GM12878 (cell line): ENCODE data around the gene UBE2F. TPM values are rescaled to one million over a fixed set of nuclear protein-coding genes. Genes with fewer than 3 reads are reported as not detected.

ENCODE experiments used
- ATAC-seq: fragments of 200-7000 bp; cut with Tn5 transposase; 3 replicates; pipeline ENCODE4 v1.9.1; 2020; ENCODE audit warnings: mild to moderate bottlenecking, moderate library complexity
- BruUV-seq: library from RNA; stranded (reverse); fragments of 400-500 nt; replicated peaks from 2 replicates; lab custom pipeline; 2021; lab: Mats Ljungman, UMichigan
- CTCF ChIA-PET: fragments of 300-600 bp; sonication (Branson Sonifier 250); formaldehyde crosslinking; extraction: SDS; loops from one replicate; lab custom pipeline; 2021; ENCODE audit warnings: inconsistent platforms; lab: Yijun Ruan, JAX
- POLR2A ChIA-PET: fragments of 350-600 bp; formaldehyde crosslinking; extraction: SDS; loops from one replicate; lab custom pipeline; 2021; ENCODE audit warnings: inconsistent platforms; lab: Charles Lee
- RAD21 ChIA-PET: fragments of 300-600 bp; sonication (Branson Sonifier 250); formaldehyde crosslinking; loops from one replicate; lab custom pipeline; 2023; ENCODE audit warnings: antibody characterized with exemption; ENCODE audit not compliant: unreplicated experiment; lab: Charles Lee
- SMC1A ChIA-PET: fragments of 300-600 bp; sonication (Branson Sonifier 250); formaldehyde crosslinking; loops from one replicate; lab custom pipeline; 2023; ENCODE audit not compliant: unreplicated experiment, uncharacterized antibody; lab: Charles Lee
- DNase-seq: peaks from one replicate; pipeline ENCODE4 v3.0.0-alpha.2; 2011; ENCODE audit warnings: low read depth, low spot score
- FAIRE-seq: peaks from 3 replicates; lab custom pipeline; 2011; peaks lifted over from hg19 to GRCh38; lab: Jason Lieb, UNC
- H2AFZ ChIP-seq: 2 replicates; pipeline ENCODE4 v1.6.0; 2011; ENCODE audit warnings: low read depth, low read length, control low read depth; ENCODE audit not compliant: control insufficient read depth
- H3K27ac ChIP-seq: 2 replicates; pipeline ENCODE4 v1.5.1; 2011; ENCODE audit warnings: control low read depth; ENCODE audit not compliant: control insufficient read depth, insufficient read depth
- H3K27me3 ChIP-seq, 2 experiments: replicated peaks in 1 of 2; 2 replicates each; pipeline versions ENCODE4 v1.6.0 to v1.6.1; 2011; ENCODE audit warnings: low read length in 1 of 2; ENCODE audit not compliant: control insufficient read depth in 2 of 2, insufficient read depth in 2 of 2
- H3K36me3 ChIP-seq, 2 experiments: 2 replicates each; pipeline ENCODE4 v1.5.1; 2011; ENCODE audit warnings: low read length in 1 of 2; ENCODE audit not compliant: control insufficient read depth in 2 of 2, insufficient read depth in 2 of 2
- H3K4me1 ChIP-seq: 2 replicates; pipeline ENCODE4 v1.6.1; 2011; ENCODE audit warnings: mild to moderate bottlenecking, low read length, moderate library complexity, mixed read lengths; ENCODE audit not compliant: control insufficient read depth, insufficient read depth
- H3K4me2 ChIP-seq: 2 replicates; pipeline ENCODE4 v1.6.0; 2011; ENCODE audit warnings: control low read depth; ENCODE audit not compliant: control insufficient read depth, insufficient read depth
- H3K4me3 ChIP-seq: fragments of 200-600 bp; sonication (generic); 2 replicates; pipeline ENCODE4 v1.5.1; 2016
- H3K79me2 ChIP-seq: 2 replicates; pipeline ENCODE4 v1.6.0; 2011; ENCODE audit warnings: low read length; ENCODE audit not compliant: control insufficient read depth, insufficient read depth
- H3K9ac ChIP-seq: 2 replicates; pipeline ENCODE4 v1.8.0; 2011; ENCODE audit warnings: low read length, control low read depth, mixed read lengths; ENCODE audit not compliant: control insufficient read depth, insufficient read depth
- H3K9me3 ChIP-seq: replicated peaks from 3 replicates; pipeline ENCODE4 v1.5.1; 2011; ENCODE audit warnings: mild to moderate bottlenecking, low read length; ENCODE audit not compliant: control insufficient read depth, insufficient read depth
- H4K20me1 ChIP-seq: 2 replicates; pipeline ENCODE4 v1.6.0; 2011; ENCODE audit not compliant: control insufficient read depth, insufficient read depth
- DPF2 ChIP-seq: fragments of 450-650 bp; IDR thresholded peaks from 2 replicates; pipeline ENCODE4 v1.6.1; 2017; ENCODE audit warnings: mild to moderate bottlenecking
- IKZF1 ChIP-seq: fragments of 450-650 bp; conservative IDR thresholded peaks from 2 replicates; pipeline ENCODE4 v1.6.1; 2017; ENCODE audit warnings: antibody characterized with exemption, mild to moderate bottlenecking
- IKZF2 ChIP-seq, 2 experiments: fragments of 450-650 bp; IDR thresholded peaks; 2 replicates each; pipeline ENCODE4 v1.6.1; 2017; ENCODE audit warnings: mild to moderate bottlenecking in 2 of 2, moderate library complexity in 2 of 2
- MTA2 ChIP-seq: fragments of 450-650 bp; IDR thresholded peaks from 2 replicates; pipeline ENCODE4 v1.6.1; 2016; ENCODE audit warnings: low read depth, mild to moderate bottlenecking, moderate library complexity
- POLR2AphosphoS5 ChIP-seq: IDR thresholded peaks from 2 replicates; pipeline ENCODE4 v1.6.1; 2011; ENCODE audit warnings: mild to moderate bottlenecking, low read length, inconsistent platforms
- SPI1 ChIP-seq: IDR thresholded peaks from 2 replicates; pipeline ENCODE4 v1.6.1; 2011; ENCODE audit warnings: low read depth, mild to moderate bottlenecking, low read length, moderate library complexity, borderline replicate concordance; ENCODE audit not compliant: insufficient read depth
- TARDBP ChIP-seq: IDR thresholded peaks from 2 replicates; pipeline ENCODE4 v1.6.1; 2016; ENCODE audit warnings: borderline replicate concordance
- WGBS: methylation state at CpG from one replicate; pipeline ENCODE4 v1.1.6; 2016; ENCODE audit warnings: low lambda C conversion rate; ENCODE audit not compliant: insufficient replicate concordance, insufficient coverage; ENCODE audit errors: missing lambda C conversion rate; 5-methylcytosine and 5-hydroxymethylcytosine counted together
- in situ Hi-C: fragments of 300-500 bp; cut with MboI; formaldehyde crosslinking; loops from 9 replicates; pipeline ENCODE4 v1.14.3; 2018; ENCODE audit warnings: mixed read lengths
- intact Hi-C: fragments of 100-400 bp; cut with micrococcal nuclease; formaldehyde crosslinking; loops from one replicate; pipeline ENCODE4 v1.14.2; 2022; ENCODE audit not compliant: unreplicated experiment
- polyA plus RNA-seq, 11 experiments: library from polyadenylated mRNA; depleted of rRNA in 4 of 11; unstranded in 6 of 11; stranded (reverse) in 5 of 11; fragments of >200 nt; fragmentation: Nextera tagmentation in 4 of 11; fragmentation: Illumina TruSeq in 1 of 11; extraction: Ambion mirVana in 4 of 11; extraction: Trizol in 1 of 11; gene quantifications; 1 replicate in 1 of 11; 2 replicates in 10 of 11; pipeline versions ENCODE4 v1.2.1 to v1.2.3, GENCODE V29; 2011 to 2016; ENCODE audit warnings: inconsistent platforms in 2 of 11, missing spikeins in 2 of 11, low read depth in 1 of 11
- total RNA-seq, 4 experiments: library from RNA; depleted of rRNA in 3 of 4; stranded (reverse); fragments of >200 nt in 3 of 4; fragmentation: Illumina TruSeq in 1 of 4; extraction: Trizol in 1 of 4; gene quantifications; 2 replicates each; pipeline versions ENCODE4 v1.2.1 to v1.2.3, GENCODE V29; 2013 to 2021

Gene UBE2F
- total and polyA plus RNA-seq, 10 of the 15 experiments (the other 5 are each of a cell fraction or from before 2014, with no cell fraction given): 12.3 to 64.4 (median 31.5) TPM

DNA sequence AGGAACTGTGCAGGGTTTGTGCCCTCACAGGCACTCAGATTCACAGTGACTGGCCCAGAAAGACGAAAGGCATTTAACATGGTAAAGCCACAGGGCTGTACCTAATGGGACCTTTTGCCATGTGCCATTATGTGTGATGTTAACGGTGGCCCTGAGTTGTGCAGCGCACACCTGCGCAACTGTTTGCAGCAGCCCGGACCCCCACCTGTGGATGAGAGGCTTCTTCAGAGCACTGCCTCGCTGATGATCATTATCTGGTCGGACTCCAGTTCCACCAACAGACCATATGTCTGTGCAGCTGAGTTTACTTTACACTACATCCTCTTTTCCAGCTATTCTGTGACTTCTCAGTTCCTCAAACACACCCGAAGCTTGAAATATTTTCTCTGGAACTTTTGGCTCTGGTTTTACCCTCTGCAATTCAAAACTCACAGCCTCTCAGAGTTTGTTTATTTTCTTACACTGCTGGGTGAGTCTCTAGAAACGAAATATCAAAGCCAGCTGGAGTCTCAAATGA, 35.6 kb upstream of the UBE2F start:
- H4K20me1 ChIP-seq: no peaks in the 10 kb centered on the region
- H2AFZ ChIP-seq: no peak overlapping the region
- no peaks in the 10 kb centered on the region for H3K36me3 ChIP-seq
- no peak overlapping the region for H3K27ac ChIP-seq
- in situ Hi-C loops: no loop called here
- ChIA-PET CTCF (interaction anchor here (1.3 kb wide), 1 partner anchor 119 kb away, joined by 3 read pairs; no protein-coding TSS in a partner anchor), POLR2A (interaction anchor here (1.2 kb wide), 1 partner anchor 33 kb away, joined by 3 read pairs; no protein-coding TSS in a partner anchor), RAD21 (interaction anchor here (1.6 kb wide), 1 partner anchor 26 kb away, joined by 4 read pairs; no protein-coding TSS in a partner anchor), SMC1A (interaction anchor here (1.1 kb wide), 2 partner anchors 13 to 26 kb away, joined by 3 read pairs; no protein-coding TSS in a partner anchor)
- DNase-seq (no peak), FAIRE-seq (no peak), ATAC-seq (peak; percentile 76)
- H3K4me2 ChIP-seq: no peak overlapping the region
- no peaks in the 10 kb centered on the region for H3K27me3 ChIP-seq
- WGBS: 31% methylated on average over 9 of the region's 9 CpGs
- no TSS peak for BruUV-seq
- H3K4me1 ChIP-seq: peaks cover 4% of the 10 kb centered on the region; the same call in 1 of the 2 replicates
- H3K9ac ChIP-seq: no peak overlapping the region
- no peak overlapping the region for H3K4me3 ChIP-seq
- H3K79me2 ChIP-seq: no peaks in the 10 kb centered on the region
- intact Hi-C loops: no loop called here
- no peaks in the 10 kb centered on the region; the same call in 2 of the 3 replicates for H3K9me3 ChIP-seq
- TF ChIP-seq IKZF1: peak; percentile 66
- no peak for TF ChIP-seq POLR2AphosphoS5
- no peak for TF ChIP-seq TARDBP
- TF ChIP-seq MTA2: 0 out of 2 replicates have a peak, but pooled peaks have one; percentile 12
- peak; percentile 48; the same call in 1 of the 2 replicates for TF ChIP-seq DPF2
- TF ChIP-seq SPI1: peak; percentile 84
- peak; percentile 64 to 81; a peak in 2 of 4 replicates for TF ChIP-seq IKZF2 (IDR thresholded peaks at IDR 0.05)
